Activated CD4-positive, alpha-beta T cell treated with anti-CD3 and anti-CD28 coated beads for 48 hours (primary cell): ENCODE data around the gene RBM44.

Experiments
- DNase-seq: peaks from one replicate; pipeline ENCODE4 v3.0.0-alpha.2; 2020

The RBM44 gene

GRCh38 chr2:237886685-237887481 is 88.3 kb downstream of the RBM44 start:
- no peak for DNase-seq

GRCh38 chr2:237888389-237888788 is 89.8 kb downstream of the RBM44 start:
- no peak for DNase-seq

- no peak for DNase-seq
Measured at GRCh38 chr2:237889016-237889415, 90.4 kb downstream of the RBM44 start.

- no peak for DNase-seq
Measured at GRCh38 chr2:237889811-237890210, 91.2 kb downstream of the RBM44 start.
